ENCODE measurements around the gene FIGNL1.

DNA sequence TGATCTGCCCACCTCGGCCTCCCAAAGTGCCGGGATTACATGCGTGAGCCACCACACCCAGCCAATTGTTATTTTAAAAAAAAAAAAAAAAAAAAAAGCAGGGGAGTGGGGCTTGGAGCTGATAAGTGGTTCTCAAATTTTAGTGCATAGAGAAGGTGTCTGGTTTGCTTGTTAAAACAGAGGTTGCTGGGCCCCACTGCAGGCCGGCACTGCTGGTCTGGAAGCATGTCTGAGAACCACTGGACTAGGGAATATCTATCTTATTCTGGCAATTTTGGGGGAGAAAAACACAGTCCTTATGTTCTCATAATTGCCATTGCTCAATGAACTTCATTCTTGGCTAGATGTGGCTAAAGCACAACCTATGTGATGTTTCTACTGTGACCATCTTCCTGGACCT, 19.0 kb upstream of the FIGNL1 start:
- TF ChIP-seq CTCF (conservative IDR thresholded peaks at IDR 0.05; ENCODE audit: low read length) (no peak), EZH2phosphoT487 (IDR thresholded peaks at IDR 0.05; ENCODE audit: borderline replicate concordance) (no peak)

Measured in Loucy (cell line).